CMK (cell line): ENCODE measurements around the gene DOCK6.

ENCODE experiments used
- DNase-seq: peaks from one replicate; pipeline ENCODE4 v3.0.0-alpha.2; 2010; ENCODE audit warnings: low read depth

DOCK6 gene

DNA sequence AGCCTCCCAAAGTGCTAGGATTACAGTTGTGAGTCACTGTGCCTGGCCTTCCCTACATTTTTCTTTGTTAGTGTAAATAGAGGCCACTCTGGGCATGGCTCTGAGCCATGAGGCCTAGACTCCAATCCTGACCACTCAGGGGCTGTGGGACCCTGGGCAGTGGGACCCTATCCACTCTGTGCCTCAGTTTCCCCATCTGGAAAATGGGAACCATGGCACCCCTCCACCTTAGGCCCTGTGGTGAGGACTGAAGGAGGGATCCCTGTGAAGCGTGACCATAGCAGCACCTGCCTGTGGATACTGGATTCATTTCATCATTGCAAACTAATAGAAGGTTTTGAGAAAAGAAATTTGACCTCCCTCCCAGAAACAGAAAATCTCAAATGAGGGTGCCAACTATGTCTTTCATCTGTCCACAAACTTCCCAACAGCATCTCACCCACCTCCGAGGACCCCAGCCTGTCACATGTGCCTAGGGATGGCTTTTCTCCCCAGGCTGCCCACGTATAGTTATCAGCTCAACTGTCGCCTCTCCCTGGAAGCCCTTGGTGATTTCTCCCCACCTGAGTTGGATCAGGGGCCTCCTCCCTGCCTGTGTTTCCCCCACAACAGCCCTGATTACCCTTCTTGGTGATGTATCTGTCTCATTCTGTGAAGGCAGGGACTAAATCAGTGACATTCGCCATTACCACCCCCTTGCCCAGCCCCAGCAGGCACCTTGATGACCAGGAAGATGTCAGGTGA is 17.3 kb downstream of the DOCK6 start:
- DNase-seq = no peak

DNA sequence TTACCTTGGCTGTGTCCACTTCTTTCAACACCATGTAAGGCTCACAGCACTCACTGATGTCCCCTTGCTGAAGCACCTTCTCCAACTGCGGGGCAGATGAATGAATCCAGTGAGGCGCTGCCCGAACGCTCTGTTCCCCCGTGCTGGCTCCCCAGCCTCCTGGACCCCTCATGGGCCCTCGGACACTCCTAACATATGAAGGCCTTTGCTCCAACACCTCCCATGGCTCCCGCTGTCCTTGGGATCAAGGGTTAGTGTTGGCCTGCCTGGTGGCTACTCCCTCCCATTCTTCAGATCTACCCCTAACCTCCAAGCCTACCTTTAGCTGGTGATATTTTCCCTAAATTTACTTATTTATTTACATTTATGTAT is 18.5 kb downstream of the DOCK6 start:
- DNase-seq = no peak

- peak; percentile 65 for DNase-seq
Observed at GRCh38 chr19:11242864-11243797, 19.2 kb downstream of the DOCK6 start.

- no peak for DNase-seq
Observed at GRCh38 chr19:11242025-11242424, 20.3 kb downstream of the DOCK6 start.

- DNase-seq = no peak
Observed at GRCh38 chr19:11240008-11240444, 22.3 kb downstream of the DOCK6 start.

DNA sequence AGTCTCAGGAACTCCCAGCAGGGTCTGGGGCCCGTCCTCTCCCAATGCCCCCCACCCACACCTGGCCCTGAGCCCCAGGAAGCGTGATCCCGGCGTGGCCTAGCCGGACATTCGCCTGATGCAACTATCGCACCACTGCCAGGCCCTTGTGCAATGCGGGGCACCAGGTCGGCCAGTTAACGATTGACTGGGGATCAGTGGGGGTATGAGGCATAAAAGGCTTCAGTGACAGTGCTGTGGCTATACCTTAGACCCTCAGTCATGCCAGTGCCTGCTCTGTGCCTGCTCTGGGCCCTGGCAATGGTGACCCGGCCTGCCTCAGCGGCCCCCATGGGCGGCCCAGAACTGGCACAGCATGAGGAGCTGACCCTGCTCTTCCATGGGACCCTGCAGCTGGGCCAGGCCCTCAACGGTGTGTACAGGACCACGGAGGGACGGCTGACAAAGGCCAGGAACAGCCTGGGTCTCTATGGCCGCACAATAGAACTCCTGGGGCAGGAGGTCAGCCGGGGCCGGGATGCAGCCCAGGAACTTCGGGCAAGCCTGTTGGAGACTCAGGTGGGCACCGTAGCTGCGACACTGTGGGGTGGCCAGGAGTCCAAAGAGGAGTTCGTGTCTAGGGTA is 22.8 kb downstream of the DOCK6 start, which contains the start of gene ANGPTL8:
ANGPTL8 (plus strand) TSS at position 243 of the 624 bp plus-strand sequence; CDS start at position 262, 19 bp downstream.
- no peak for DNase-seq

- DNase-seq = no peak
Observed at GRCh38 chr19:11238781-11239376, 23.4 kb downstream of the DOCK6 start.

DNA sequence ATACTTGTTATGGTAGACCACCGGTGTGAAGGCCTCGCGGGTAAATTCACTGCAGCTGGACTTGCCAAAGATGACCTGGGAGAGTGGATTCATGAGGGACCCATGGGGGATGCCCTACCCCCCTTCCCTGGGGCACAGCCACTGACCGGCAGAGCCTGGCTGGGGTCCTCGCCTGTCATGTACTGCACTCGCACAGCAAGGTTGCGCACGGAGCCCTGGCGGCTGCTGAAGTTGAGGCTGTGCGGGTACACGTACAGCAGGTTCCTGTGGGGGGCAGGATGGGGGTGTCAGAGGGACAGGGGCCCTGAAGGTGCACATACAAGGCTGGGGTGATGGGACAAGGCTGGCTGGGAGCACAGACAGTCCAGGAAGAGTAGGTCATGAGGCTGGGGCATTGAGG is 24.3 kb downstream of the DOCK6 start:
- DNase-seq = no peak

GRCh38 chr19:11237321-11237720 is 25.0 kb downstream of the DOCK6 start:
- DNase-seq = no peak

GRCh38 chr19:11236324-11237301 is 25.7 kb downstream of the DOCK6 start:
- no peak for DNase-seq

GRCh38 chr19:11234486-11235075 is 27.7 kb downstream of the DOCK6 start:
- DNase-seq = no peak

DNA sequence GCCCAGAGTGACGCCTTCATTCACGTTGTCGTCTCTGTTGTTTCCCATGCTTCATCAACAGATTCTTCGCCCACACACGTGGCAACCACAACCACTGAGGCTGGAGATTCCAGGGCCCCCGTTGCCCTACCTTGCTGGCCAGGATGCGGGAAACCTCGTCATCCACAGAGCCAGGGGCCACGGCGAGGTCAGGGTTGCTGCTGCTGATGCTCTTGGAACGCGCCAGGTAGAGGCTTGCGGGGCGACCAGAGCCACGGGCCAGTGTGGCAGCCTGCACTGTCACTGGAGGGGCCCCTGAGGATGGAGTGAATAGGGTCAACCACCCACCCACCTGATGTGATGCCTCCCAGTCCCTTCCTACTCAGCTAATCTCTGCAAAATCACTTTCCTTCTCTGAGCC is 29.3 kb downstream of the DOCK6 start:
- no peak for DNase-seq

DNA sequence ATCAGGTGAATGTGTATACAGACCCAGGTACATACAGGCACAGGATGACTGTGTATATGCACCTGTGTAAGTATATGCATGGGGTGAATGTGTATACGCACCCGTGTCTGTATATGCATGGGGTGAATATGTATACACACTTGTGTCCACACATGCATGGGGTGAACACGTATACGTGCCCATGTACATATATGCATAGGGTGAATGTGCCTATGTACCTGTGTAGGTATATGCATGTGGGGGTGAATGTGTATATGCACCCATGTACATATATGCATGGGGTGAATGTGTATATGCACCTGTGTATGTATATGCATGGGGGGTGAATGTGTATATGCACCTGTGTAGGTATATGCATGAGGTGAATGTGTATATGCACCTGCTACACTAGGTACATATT is 29.8 kb downstream of the DOCK6 start:
- no peak for DNase-seq

- DNase-seq = no peak
Observed at GRCh38 chr19:11230621-11231386, 31.5 kb downstream of the DOCK6 start.

- DNase-seq = no peak
Observed at GRCh38 chr19:11227195-11227886, 35.0 kb downstream of the DOCK6 start.

DNA sequence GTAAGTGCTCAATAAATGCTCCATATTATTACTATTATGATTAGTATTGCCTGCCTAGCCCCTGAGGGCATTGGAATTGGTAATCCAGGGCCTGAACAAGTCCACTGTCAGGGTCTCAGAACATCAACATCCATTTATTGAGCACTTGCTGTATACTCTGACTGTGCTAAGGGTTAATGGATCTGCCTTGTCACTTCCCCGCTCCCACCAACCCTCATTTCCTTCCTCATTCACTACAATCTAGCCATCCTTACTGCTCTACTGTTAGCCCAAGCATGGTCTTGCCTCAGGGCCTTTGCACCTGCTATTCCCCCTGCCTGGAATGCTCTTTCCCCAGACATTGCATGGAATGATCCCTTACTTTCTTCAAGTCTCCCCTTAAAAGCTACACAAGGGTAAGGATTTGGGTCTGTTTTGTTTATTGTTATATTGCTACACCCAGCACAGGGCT is 35.6 kb downstream of the DOCK6 start:
- DNase-seq = no peak

DNA sequence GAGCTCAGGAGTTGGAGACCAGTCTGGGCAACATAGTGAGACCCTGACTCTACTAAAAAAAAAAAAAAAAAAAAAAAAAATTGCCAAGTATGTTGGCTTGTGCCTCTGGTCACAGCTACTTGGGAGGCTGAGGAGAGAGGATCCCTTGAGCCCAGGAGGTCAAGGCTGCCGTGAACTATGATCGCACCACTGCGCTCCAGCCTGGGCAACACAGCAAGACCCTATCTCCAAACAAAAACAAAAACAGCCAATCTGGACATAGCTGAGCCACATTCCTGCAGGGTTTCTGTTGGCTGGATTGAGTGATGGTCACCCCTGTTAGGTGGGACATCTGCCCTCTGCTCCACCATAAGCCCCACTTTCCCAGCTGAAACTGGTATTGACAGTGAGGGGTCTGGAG is 36.5 kb downstream of the DOCK6 start:
- no peak for DNase-seq

DNA sequence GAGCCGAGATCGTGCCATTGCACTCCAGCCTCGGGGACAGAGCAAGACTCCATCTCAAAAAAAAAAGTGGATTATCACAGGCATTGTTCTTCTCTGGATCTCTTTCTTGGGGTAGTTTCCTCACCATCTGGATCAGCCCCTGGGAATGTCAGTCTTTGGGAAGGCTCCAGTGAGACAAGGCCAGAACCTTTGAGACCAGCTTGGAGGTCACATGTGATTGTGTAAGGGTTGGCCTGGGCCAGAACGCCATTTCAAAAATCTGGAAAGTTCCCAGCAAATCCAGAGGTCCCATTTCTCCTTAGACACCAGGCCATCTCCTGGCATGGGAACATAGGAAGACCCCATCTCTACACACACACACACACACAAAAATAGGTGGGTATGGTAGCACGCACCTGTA is 37.2 kb downstream of the DOCK6 start:
- no peak for DNase-seq

- DNase-seq = no peak
Observed at GRCh38 chr19:11224429-11224828, 37.9 kb downstream of the DOCK6 start.
